ENCODE measurements around the gene HES2.
"Not testable (repeated sequence)": the region's sequence is repeated elsewhere in the genome, so short reads cannot be mapped to it uniquely, and the experiment has no call there.

The HES2 gene

GRCh38 chr1:6454856-6455751 is 35.4 kb upstream of the HES2 start:
- DNase-seq (ENCODE audit: low read depth, low spot score), result peak; percentile 66

- peak; percentile 56 for DNase-seq (ENCODE audit: low read depth, low spot score)
Measured at GRCh38 chr1:6453895-6454855, 34.5 kb upstream of the HES2 start.

- DNase-seq (ENCODE audit: low read depth, low spot score), result no peak
Measured at GRCh38 chr1:6450943-6451373, 31.2 kb upstream of the HES2 start.

- not testable (repeated sequence) for DNase-seq (ENCODE audit: low read depth, low spot score)
Measured at GRCh38 chr1:6450486-6450885, 30.8 kb upstream of the HES2 start.

- no peak for DNase-seq (ENCODE audit: low read depth, low spot score)
Measured at GRCh38 chr1:6450005-6450450, 30.3 kb upstream of the HES2 start.

- DNase-seq (ENCODE audit: low read depth, low spot score), result peak; percentile 56
Measured at GRCh38 chr1:6448749-6449631, 29.3 kb upstream of the HES2 start.

- peak; percentile 76 for DNase-seq (ENCODE audit: low read depth, low spot score)
Measured at GRCh38 chr1:6447818-6448748, 28.4 kb upstream of the HES2 start.

GRCh38 chr1:6447016-6447817 is 27.5 kb upstream of the HES2 start:
- DNase-seq (ENCODE audit: low read depth, low spot score), result no peak

- DNase-seq (ENCODE audit: low read depth, low spot score), result no peak
Measured at GRCh38 chr1:6446665-6447015, 26.9 kb upstream of the HES2 start.

- not testable (repeated sequence) for DNase-seq (ENCODE audit: low read depth, low spot score)
Measured at GRCh38 chr1:6445929-6446328, 26.2 kb upstream of the HES2 start.

GRCh38 chr1:6445062-6445763 is 25.5 kb upstream of the HES2 start:
- DNase-seq (ENCODE audit: low read depth, low spot score), result no peak

- no peak for DNase-seq (ENCODE audit: low read depth, low spot score)
Measured at GRCh38 chr1:6444377-6444776, 24.7 kb upstream of the HES2 start.

GRCh38 chr1:6443339-6444115 is 23.8 kb upstream of the HES2 start:
- DNase-seq (ENCODE audit: low read depth, low spot score), result no peak

- DNase-seq (ENCODE audit: low read depth, low spot score), result no peak
Measured at GRCh38 chr1:6441586-6441985, 21.9 kb upstream of the HES2 start.

- DNase-seq (ENCODE audit: low read depth, low spot score), result peak; percentile 72
Measured at GRCh38 chr1:6440198-6441126, 20.7 kb upstream of the HES2 start.

GRCh38 chr1:6438047-6438525 is 18.4 kb upstream of the HES2 start:
- DNase-seq (ENCODE audit: low read depth, low spot score), result peak; percentile 97
